ENCODE data around the gene BEST2.
"Not testable (repeated sequence)": the region's sequence is repeated elsewhere in the genome, so short reads cannot be mapped to it uniquely, and the experiment has no call there.

The BEST2 gene

DNA sequence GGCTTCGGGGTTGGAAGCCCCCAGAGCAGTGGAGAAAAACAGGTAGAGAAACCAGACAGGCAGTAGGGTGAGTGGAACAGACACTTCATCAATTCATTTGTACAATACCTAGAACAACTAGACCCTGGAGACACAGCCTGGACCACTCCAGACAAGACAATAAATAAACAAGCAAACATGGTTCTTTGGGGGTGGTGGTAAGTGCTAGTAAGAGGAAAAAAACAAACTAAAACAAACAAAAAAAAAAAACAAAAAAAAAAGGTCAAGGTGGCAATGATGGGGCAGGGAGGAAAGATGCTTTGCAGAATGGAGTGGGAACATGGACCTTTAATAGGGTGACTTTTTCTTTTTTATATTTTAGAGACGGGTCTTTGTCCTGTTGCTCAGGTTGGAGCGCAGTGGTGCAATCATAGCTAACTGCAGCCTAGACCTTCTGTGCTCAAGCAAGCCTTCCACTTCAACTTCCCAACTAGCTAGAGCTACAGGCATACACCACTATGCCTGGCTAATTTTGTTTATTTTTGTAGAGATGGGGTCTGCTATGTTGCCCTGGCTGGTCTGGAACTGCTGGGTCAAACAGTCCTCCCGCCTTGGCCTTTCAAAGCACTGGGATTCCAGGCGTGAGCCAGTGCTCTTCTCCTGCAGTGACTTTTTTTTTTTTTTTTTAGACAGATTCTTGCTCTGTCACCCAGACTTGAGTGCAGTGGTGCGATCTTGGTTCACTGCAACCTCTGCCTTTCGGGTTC, 42.8 kb downstream of the BEST2 start:
- Histone ChIP-seq H3K9me3 (ENCODE audit: control insufficient read depth, insufficient read depth, low read depth, low read length) (no peaks in the 10 kb centered on the region), H3K27ac (ENCODE audit: low read depth, low read length) (peak overlapping the region; percentile 94), H3K36me3 (ENCODE audit: control insufficient read depth, insufficient read depth, low read length) (peaks cover 7% of the 10 kb centered on the region), H3K4me1 (ENCODE audit: control insufficient read depth, insufficient read depth, low read length) (peaks cover 23% of the 10 kb centered on the region), H3K27me3 (ENCODE audit: control insufficient read depth, insufficient read depth, low read length) (peaks cover 7% of the 10 kb centered on the region; the same call in 1 of the 2 replicates), H3K4me3 (ENCODE audit: low read depth, low read length) (peak overlapping the region; percentile 65), H3K9ac (ENCODE audit: low read length) (peak overlapping the region; percentile 77)

DNA sequence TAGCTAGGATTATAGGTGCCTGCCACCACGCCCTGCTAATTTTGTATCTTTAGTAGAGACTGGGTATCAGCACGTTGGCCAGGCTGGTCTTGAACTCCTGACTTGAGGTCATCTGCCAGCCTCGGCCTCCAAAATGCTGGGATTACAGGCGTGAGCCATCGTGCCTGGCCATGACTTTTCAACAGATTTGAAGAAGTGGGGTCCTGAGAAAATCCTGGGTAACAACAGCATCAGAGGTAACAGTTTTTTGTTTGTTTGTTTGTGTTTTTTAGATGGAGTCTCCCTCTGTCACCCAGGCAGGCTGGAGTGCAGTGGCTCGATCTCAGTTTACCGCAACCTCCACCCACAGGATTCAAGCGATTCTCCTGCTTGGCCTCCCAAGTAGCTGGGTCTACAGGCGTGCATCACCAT, 43.4 kb downstream of the BEST2 start:
- H3K9ac ChIP-seq (ENCODE audit: low read length): no peak overlapping the region
- no peak overlapping the region for H3K4me3 ChIP-seq (ENCODE audit: low read depth, low read length)
- H3K9me3 ChIP-seq (ENCODE audit: control insufficient read depth, insufficient read depth, low read depth, low read length): no peaks in the 10 kb centered on the region
- H3K36me3 ChIP-seq (ENCODE audit: control insufficient read depth, insufficient read depth, low read length): peaks cover 13% of the 10 kb centered on the region
- H3K4me1 ChIP-seq (ENCODE audit: control insufficient read depth, insufficient read depth, low read length): peaks cover 22% of the 10 kb centered on the region
- H3K27ac ChIP-seq (ENCODE audit: low read depth, low read length): no peak overlapping the region
- H3K27me3 ChIP-seq (ENCODE audit: control insufficient read depth, insufficient read depth, low read length): peaks cover 7% of the 10 kb centered on the region; the same call in 1 of the 2 replicates

DNA sequence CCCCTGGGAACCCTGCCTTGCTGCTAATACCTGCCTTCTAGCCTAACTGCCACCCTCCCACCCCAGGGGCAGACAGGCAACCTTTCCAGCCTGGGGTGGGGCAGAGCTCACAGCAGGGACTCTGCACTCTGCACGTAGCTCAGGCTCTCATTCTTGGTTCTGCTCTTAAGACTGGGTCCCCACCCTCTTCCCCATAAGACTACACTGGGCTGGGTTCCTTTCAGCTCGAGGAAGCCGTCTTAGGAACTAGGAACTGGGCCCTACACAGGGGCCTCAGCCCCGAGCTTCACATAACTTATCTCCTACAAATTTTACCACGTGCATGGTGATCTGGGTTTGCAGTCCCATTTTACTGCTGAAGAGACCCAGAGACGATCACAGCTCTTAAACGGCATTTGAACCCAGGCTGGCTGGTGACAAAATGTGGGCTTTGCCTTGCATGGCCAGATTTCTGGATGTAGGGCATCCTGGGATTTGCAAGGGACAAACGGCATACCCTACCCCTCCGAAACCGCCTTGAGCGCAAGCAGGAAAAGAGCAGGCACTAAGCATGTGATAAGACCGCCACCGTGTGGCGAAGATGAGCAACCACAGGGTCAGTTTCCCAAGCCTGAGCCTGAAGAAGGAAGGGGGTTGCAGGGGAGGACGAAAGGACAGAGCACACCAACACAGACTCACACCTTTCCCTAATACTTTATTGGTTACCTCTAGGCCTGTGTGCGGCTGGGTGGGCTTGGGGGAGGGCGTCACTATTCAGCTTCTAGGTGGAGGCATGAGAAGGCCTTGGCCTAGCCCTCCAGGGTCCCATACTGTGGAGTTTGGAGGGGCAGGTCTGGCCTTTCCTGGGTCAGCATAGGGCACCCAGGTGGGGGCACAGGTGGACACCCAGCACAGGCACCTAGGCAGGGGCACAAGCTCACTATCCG, 44.8 kb downstream of the BEST2 start:
- Histone ChIP-seq H3K27me3 (ENCODE audit: control insufficient read depth, insufficient read depth, low read length) (no peaks in the 10 kb centered on the region), H3K4me1 (ENCODE audit: control insufficient read depth, insufficient read depth, low read length) (peaks cover 20% of the 10 kb centered on the region), H3K27ac (ENCODE audit: low read depth, low read length) (no peak overlapping the region), H3K9me3 (ENCODE audit: control insufficient read depth, insufficient read depth, low read depth, low read length) (no peaks in the 10 kb centered on the region), H3K9ac (ENCODE audit: low read length) (no peak overlapping the region), H3K4me3 (ENCODE audit: low read depth, low read length) (no peak overlapping the region), H3K36me3 (ENCODE audit: control insufficient read depth, insufficient read depth, low read length) (peaks cover 23% of the 10 kb centered on the region)

DNA sequence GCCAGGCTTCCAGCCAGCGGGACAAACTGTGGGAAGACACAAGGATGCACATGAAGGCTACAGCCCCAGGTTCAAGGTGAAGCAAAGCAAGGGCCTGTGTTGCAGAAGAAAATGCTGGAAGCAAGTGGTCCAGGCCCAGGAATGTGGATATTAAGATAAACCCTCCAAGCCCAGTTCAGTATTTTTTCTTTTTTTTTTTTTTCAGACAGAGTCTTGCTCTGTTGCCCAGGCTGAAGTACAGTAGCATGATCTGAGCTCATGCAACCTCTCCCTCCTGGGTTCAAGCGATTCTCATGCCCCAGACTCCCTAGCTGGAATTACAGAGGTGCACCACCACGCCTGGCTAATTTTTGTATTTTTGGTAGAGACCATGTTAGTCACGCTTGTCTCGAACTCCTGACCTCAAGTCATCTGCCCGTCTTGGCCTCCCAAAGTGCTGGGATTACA, 45.6 kb downstream of the BEST2 start:
- Histone ChIP-seq H3K9ac (ENCODE audit: low read length) (no peak overlapping the region), H3K27ac (ENCODE audit: low read depth, low read length) (no peak overlapping the region), H3K4me1 (ENCODE audit: control insufficient read depth, insufficient read depth, low read length) (peaks cover 20% of the 10 kb centered on the region), H3K27me3 (ENCODE audit: control insufficient read depth, insufficient read depth, low read length) (no peaks in the 10 kb centered on the region; the same call in 1 of the 2 replicates), H3K4me3 (ENCODE audit: low read depth, low read length) (no peak overlapping the region), H3K36me3 (ENCODE audit: control insufficient read depth, insufficient read depth, low read length) (peaks cover 23% of the 10 kb centered on the region), H3K9me3 (ENCODE audit: control insufficient read depth, insufficient read depth, low read depth, low read length) (no peaks in the 10 kb centered on the region)

DNA sequence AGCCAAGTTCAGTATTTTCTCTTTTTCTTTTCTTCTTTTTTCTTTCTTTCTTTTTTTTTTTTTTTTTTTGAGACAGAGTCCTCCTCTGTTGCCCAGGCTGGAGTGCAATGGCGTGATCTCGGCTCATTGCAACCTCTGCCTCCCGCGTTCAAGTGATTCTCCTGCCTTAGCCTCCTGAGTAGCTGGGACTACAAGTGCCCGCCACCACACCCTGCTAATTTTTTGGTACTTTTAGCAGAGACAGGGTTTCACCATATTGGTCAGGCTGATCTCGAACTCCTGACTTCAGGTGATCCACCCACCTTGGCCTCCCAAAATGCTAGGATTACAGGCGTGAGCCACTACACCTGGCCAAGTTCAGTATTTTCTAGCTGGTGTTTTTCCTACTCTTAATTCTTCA, 46.0 kb downstream of the BEST2 start:
- peaks cover 20% of the 10 kb centered on the region for H3K4me1 ChIP-seq (ENCODE audit: control insufficient read depth, insufficient read depth, low read length)
- H3K9me3 ChIP-seq (ENCODE audit: control insufficient read depth, insufficient read depth, low read depth, low read length); H3K27ac ChIP-seq (ENCODE audit: low read depth, low read length): not testable (repeated sequence)

DNA sequence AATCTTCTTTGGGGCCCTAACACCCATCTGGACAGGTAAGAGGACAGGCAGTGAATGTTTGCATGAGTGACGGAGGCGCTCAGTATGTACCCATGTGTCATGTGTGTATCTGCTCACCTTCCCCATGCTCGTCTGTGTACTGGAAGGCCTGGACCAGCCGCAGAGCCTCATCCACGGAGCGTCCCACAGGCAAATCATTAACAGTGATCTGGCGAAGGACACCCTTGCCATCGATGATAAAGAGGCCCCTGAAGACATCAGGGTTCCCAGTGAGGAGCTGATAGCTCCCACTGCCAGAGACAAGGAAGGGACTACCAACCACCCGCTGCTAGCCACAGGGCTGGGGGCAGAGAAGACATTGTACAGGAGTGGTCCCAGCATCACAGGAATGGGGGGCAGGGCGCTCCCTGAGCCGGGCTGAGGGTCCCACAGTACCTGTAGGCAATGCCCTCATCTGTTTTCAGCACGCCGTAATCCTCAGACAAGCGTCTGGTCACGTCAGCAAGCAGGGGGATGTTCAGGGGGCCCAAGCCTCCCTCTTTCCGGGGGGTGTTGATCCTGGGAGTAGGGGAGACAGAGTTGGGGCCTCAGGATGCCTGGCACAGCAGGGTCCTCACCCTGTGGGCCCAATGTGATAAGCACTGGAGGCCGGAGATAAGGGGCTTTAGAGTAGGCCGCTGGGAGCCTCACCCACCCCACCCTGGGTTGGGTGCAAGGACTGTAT, 48.3 kb downstream of the BEST2 start:
- Histone ChIP-seq H3K27me3 (ENCODE audit: control insufficient read depth, insufficient read depth, low read length) (peaks cover 6% of the 10 kb centered on the region), H3K4me1 (ENCODE audit: control insufficient read depth, insufficient read depth, low read length) (peaks cover 15% of the 10 kb centered on the region), H3K9me3 (ENCODE audit: control insufficient read depth, insufficient read depth, low read depth, low read length) (no peaks in the 10 kb centered on the region), H3K36me3 (ENCODE audit: control insufficient read depth, insufficient read depth, low read length) (peaks cover 23% of the 10 kb centered on the region), H3K27ac (ENCODE audit: low read depth, low read length) (no peak overlapping the region), H3K9ac (ENCODE audit: low read length) (no peak overlapping the region), H3K4me3 (ENCODE audit: low read depth, low read length) (peak overlapping the region; percentile 96; the same call in 1 of the 2 replicates)

More for the DNA sequence above, 46.0 kb downstream of the BEST2 start:
- H3K27me3 ChIP-seq (ENCODE audit: control insufficient read depth, insufficient read depth, low read length); H3K4me3 ChIP-seq (ENCODE audit: low read depth, low read length); H3K9ac ChIP-seq (ENCODE audit: low read length): not testable (repeated sequence)
- H3K36me3 ChIP-seq (ENCODE audit: control insufficient read depth, insufficient read depth, low read length): peaks cover 23% of the 10 kb centered on the region

DNA sequence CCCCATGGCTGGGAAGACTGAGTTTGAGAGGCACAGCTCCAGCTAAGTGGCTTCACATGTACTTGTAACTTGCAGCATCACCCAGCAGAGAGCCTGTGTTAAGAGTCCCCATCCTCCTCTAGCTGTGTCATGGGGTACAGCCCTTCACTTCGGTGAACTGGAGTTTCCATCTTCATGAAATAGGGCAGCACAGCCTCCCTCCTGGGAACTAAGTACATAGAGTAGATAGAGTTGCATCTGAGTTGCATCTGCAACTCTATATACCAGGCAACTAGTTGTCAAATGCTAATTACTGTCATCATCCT, 48.8 kb downstream of the BEST2 start:
- H3K9ac ChIP-seq (ENCODE audit: low read length): no peak overlapping the region
- no peaks in the 10 kb centered on the region for H3K9me3 ChIP-seq (ENCODE audit: control insufficient read depth, insufficient read depth, low read depth, low read length)
- peaks cover 15% of the 10 kb centered on the region for H3K4me1 ChIP-seq (ENCODE audit: control insufficient read depth, insufficient read depth, low read length)
- no peak overlapping the region for H3K27ac ChIP-seq (ENCODE audit: low read depth, low read length)
- H3K36me3 ChIP-seq (ENCODE audit: control insufficient read depth, insufficient read depth, low read length): peaks cover 23% of the 10 kb centered on the region
- peak overlapping the region; percentile 96 for H3K4me3 ChIP-seq (ENCODE audit: low read depth, low read length)
- H3K27me3 ChIP-seq (ENCODE audit: control insufficient read depth, insufficient read depth, low read length): peaks cover 6% of the 10 kb centered on the region

DNA sequence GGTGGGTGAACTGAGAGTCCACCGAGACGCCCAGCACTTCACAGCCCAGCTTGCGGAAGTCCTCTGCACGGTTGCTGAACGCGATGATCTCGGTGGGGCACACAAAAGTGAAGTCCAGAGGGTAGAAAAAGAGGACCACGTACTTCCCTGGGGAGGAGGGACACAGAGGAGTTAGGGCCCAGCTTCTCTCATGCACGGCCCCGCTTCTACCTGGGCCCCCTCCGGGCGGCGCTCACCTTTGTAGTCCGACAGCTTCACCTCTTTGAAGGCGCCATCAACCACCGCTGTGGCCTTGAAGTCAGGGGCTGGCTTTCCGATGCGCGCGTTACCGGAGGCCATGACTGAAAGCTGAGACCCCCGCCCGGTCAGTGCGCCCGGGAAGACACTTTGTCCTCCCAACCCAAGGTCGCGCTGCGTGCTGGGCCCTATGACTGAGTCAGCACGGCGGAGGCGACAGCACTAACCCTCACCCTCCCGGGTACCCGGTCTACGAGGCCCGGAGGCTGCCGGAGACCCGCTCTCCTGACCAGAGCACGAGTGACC, 49.4 kb downstream of the BEST2 start:
- Histone ChIP-seq H3K9me3 (ENCODE audit: control insufficient read depth, insufficient read depth, low read depth, low read length) (no peaks in the 10 kb centered on the region), H3K27ac (ENCODE audit: low read depth, low read length) (peak overlapping the region; percentile 70; the same call in 1 of the 2 replicates), H3K27me3 (ENCODE audit: control insufficient read depth, insufficient read depth, low read length) (peaks cover 6% of the 10 kb centered on the region), H3K36me3 (ENCODE audit: control insufficient read depth, insufficient read depth, low read length) (peaks cover 23% of the 10 kb centered on the region), H3K9ac (ENCODE audit: low read length) (peak overlapping the region; percentile 91), H3K4me3 (ENCODE audit: low read depth, low read length) (peak overlapping the region; percentile 96), H3K4me1 (ENCODE audit: control insufficient read depth, insufficient read depth, low read length) (peaks cover 13% of the 10 kb centered on the region)

DNA sequence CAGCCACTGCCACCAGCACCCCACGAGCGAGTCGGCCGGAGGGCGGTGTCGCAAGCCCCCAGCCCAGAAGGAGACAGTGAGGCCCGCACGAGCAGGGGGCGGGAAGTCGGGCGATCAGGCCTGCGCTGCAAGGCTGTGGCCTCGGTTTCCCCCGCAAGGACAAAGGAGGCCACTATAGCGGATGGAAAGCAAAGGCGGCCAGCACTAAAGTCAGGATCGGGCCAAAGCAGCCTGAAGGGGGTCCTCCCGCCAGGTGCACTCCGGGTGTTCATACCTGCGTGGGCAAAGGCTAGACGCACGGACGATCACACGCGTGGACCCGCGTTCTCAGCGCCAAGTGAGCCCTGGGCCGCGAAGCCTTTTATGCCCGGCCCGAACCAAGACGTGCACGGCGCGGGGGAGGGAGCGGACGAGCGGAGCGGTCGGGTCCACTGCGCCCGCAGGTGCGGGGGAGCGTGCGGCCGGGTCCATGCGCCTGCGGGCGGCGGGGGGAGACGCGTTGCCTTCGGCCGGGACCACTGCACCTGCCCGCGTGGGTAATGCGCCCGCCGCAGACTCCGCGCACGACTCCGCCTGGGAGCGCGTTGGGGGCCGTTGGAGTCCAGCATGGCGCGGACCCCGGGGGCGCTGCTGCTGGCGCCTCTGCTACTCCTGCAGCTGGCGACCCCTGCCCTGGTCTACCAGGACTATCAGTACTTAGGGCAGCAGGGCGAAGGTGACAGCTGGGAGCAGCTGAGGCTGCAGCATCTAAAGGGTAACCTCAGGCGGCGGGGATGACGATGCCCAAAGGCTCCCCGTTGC, 50.1 kb downstream of the BEST2 start, which contains the start of the genes PRDX2 and THSD8:
PRDX2 (minus strand) TSS at position 335 of the 801 bp plus-strand sequence. CDS start 539 bp downstream, outside the sequence.
THSD8 (plus strand) TSS at position 604 of the 801 bp plus-strand sequence; CDS start at position 607, 3 bp downstream.
- Histone ChIP-seq H3K9me3 (ENCODE audit: control insufficient read depth, insufficient read depth, low read depth, low read length) (no peaks in the 10 kb centered on the region), H3K27ac (ENCODE audit: low read depth, low read length) (peak within 1 kb of the TSS; percentile 70; the same call in 1 of the 2 replicates), H3K4me3 (ENCODE audit: low read depth, low read length) (peak within 1 kb of the TSS; percentile 96), H3K4me1 (ENCODE audit: control insufficient read depth, insufficient read depth, low read length) (peaks cover 11% of the 10 kb centered on the region), H3K36me3 (ENCODE audit: control insufficient read depth, insufficient read depth, low read length) (peaks cover 23% of the 10 kb centered on the region), H3K9ac (ENCODE audit: low read length) (peak within 1 kb of the TSS; percentile 91), H3K27me3 (ENCODE audit: control insufficient read depth, insufficient read depth, low read length) (peaks cover 6% of the 10 kb centered on the region)

Measured in HUES6 (cell line).